Panc1 (cell line): ENCODE measurements around the gene KANK2. TPM values are rescaled to one million over a fixed set of nuclear protein-coding genes. Genes with fewer than 3 reads are reported as not detected.

Experiments used
- ATAC-seq: fragments of 200-7000 bp; cut with Tn5 transposase; 2 replicates; pipeline ENCODE4 v1.9.1; 2020; ENCODE audit warnings: mild to moderate bottlenecking, moderate library complexity
- BruUV-seq: library from RNA; stranded (reverse); fragments of 400-500 nt; replicated peaks from 2 replicates; lab custom pipeline; 2021; lab: Mats Ljungman, UMichigan
- CTCF ChIA-PET: fragments of 300-600 bp; sonication (Branson Sonifier 250); formaldehyde crosslinking; loops from one replicate; lab custom pipeline; 2022; ENCODE audit warnings: antibody characterized with exemption; lab: Charles Lee
- POLR2A ChIA-PET: fragments of 300-600 bp; sonication (Branson Sonifier 250); formaldehyde crosslinking; loops from one replicate; lab custom pipeline; 2022; ENCODE audit warnings: antibody characterized with exemption; lab: Charles Lee
- DNase-seq: peaks from one replicate; pipeline ENCODE4 v3.0.0-alpha.2; 2010; ENCODE audit warnings: low read depth, low spot score
- H3K27ac ChIP-seq: 2 replicates; pipeline ENCODE4 v1.5.1; 2011; ENCODE audit warnings: mild to moderate bottlenecking, low read length, inconsistent platforms
- H3K27me3 ChIP-seq: fragments of 200-500 bp; sonication (Bioruptor generic); 2 replicates; pipeline ENCODE4 v1.6.0; 2014; ENCODE audit warnings: low read length, inconsistent platforms; ENCODE audit not compliant: control insufficient read depth, insufficient read depth
- H3K36me3 ChIP-seq: fragments of 200-500 bp; sonication (Bioruptor generic); 2 replicates; pipeline ENCODE4 v1.5.1; 2014; ENCODE audit warnings: inconsistent platforms, mild to moderate bottlenecking, low read length, moderate library complexity; ENCODE audit not compliant: control insufficient read depth, insufficient read depth
- H3K4me1 ChIP-seq: 2 replicates; pipeline ENCODE4 v1.5.1; 2011; ENCODE audit warnings: inconsistent platforms, mild to moderate bottlenecking, low read length, moderate library complexity; ENCODE audit not compliant: control insufficient read depth, insufficient read depth
- H3K4me3 ChIP-seq, 2 experiments: 2 replicates each; pipeline ENCODE4 v1.5.1; 2011 to 2012; ENCODE audit warnings: low read depth in 2 of 2, low read length in 2 of 2, mild to moderate bottlenecking in 2 of 2, inconsistent platforms in 1 of 2, moderate library complexity in 1 of 2
- H3K9me3 ChIP-seq: fragments of 200-500 bp; sonication (Bioruptor generic); 2 replicates; pipeline ENCODE4 v1.5.1; 2014; ENCODE audit warnings: low read depth, mild to moderate bottlenecking, inconsistent platforms, low read length, moderate library complexity; ENCODE audit not compliant: control insufficient read depth, insufficient read depth
- CTCF ChIP-seq: fragments of 450-650 bp; IDR thresholded peaks from 2 replicates; pipeline ENCODE4 v1.5.1; 2017; ENCODE audit warnings: mild to moderate bottlenecking
- POLR2AphosphoS5 ChIP-seq: IDR thresholded peaks from 2 replicates; pipeline ENCODE4 v1.6.1; 2012; ENCODE audit warnings: mild to moderate bottlenecking, low read depth, low read length, moderate library complexity
- REST ChIP-seq, 2 experiments: IDR thresholded peaks; 2 replicates each; pipeline ENCODE4 v1.6.1; 2011 to 2012; ENCODE audit warnings: low read depth in 2 of 2, control low read depth in 1 of 2, low read length in 1 of 2, mild to moderate bottlenecking in 1 of 2, moderate library complexity in 1 of 2; ENCODE audit not compliant: insufficient read depth in 1 of 2
- SIN3A ChIP-seq: IDR thresholded peaks from 2 replicates; pipeline ENCODE4 v1.6.1; 2012; ENCODE audit warnings: low read depth, mild to moderate bottlenecking, low read length, moderate library complexity, borderline replicate concordance; ENCODE audit not compliant: insufficient read depth
- TCF7L2 ChIP-seq: IDR thresholded peaks from 2 replicates; pipeline ENCODE4 v1.6.1; 2011; ENCODE audit warnings: mild to moderate bottlenecking, low read depth, low read length, inconsistent platforms
- in situ Hi-C: cut with HindIII; loops from 2 replicates; pipeline ENCODE4 v1.10.0; 2016; ENCODE audit warnings: low sequenced_read_pairs, low pct_unique_long_range_greater_than_20kb
- intact Hi-C: fragments of 100-400 bp; cut with micrococcal nuclease; formaldehyde crosslinking; loops from one replicate; pipeline ENCODE4 v1.10.0; 2022; ENCODE audit not compliant: unreplicated experiment
- total RNA-seq: library from RNA; stranded (reverse); gene quantifications from one replicate; pipeline ENCODE4 v1.2.1, GENCODE V29; 2021; ENCODE audit not compliant: unreplicated experiment

KANK2 gene
- total RNA-seq, 1 experiment from 2014 or later = 121 TPM

GRCh38 chr19:11236324-11237301 lies 39.3 kb upstream of the KANK2 start:
- CTCF ChIA-PET = no interaction called here
- Histone ChIP-seq H3K36me3 (no peaks in the 10 kb centered on the region), H3K4me1 (no peaks in the 10 kb centered on the region), H3K9me3 (no peaks in the 10 kb centered on the region), H3K4me3 (no peak overlapping the region), H3K27me3 (no peaks in the 10 kb centered on the region), H3K27ac (no peak overlapping the region)
- intact Hi-C loops (no loop called here), in situ Hi-C loops (no loop called here)
- TF ChIP-seq TCF7L2 = no peak
- TF ChIP-seq REST (IDR thresholded peaks at IDR 0.05; ENCODE audit: insufficient read depth in 1 of 2, low read depth in 2 of 2, low read length in 1 of 2) = no peak
- no peak for TF ChIP-seq CTCF
- no peak for TF ChIP-seq POLR2AphosphoS5
- DNase-seq = no peak
- ATAC-seq = no peak
- POLR2A ChIA-PET = no interaction called here
- BruUV-seq = no TSS peak

GRCh38 chr19:11234486-11235075 lies 37.2 kb upstream of the KANK2 start:
- no peaks in the 10 kb centered on the region for H3K9me3 ChIP-seq
- no peak for ATAC-seq
- no peak overlapping the region for H3K27ac ChIP-seq
- intact Hi-C loops = no loop called here
- no TSS peak for BruUV-seq
- ChIA-PET POLR2A (no interaction called here), CTCF (no interaction called here)
- H3K4me3 ChIP-seq = no peak overlapping the region
- no peaks in the 10 kb centered on the region for H3K27me3 ChIP-seq
- TF ChIP-seq SIN3A = no peak
- no peak for TF ChIP-seq POLR2AphosphoS5
- no peak for TF ChIP-seq CTCF
- DNase-seq = no peak
- no peaks in the 10 kb centered on the region for H3K4me1 ChIP-seq
- H3K36me3 ChIP-seq = no peaks in the 10 kb centered on the region
- in situ Hi-C loops = no loop called here
